ENCODE data around the gene CARD11.

GRCh38 chr7:2958416-2959102, 85.1 kb downstream of the CARD11 start:
- no peak for TF ChIP-seq SNAI2 (CRISPR knock-in tag; IDR thresholded peaks at IDR 0.05)
- TF ChIP-seq ZNF70 (CRISPR knock-in tag; IDR thresholded peaks at IDR 0.05): no peak
- TF ChIP-seq, protein P1, sequence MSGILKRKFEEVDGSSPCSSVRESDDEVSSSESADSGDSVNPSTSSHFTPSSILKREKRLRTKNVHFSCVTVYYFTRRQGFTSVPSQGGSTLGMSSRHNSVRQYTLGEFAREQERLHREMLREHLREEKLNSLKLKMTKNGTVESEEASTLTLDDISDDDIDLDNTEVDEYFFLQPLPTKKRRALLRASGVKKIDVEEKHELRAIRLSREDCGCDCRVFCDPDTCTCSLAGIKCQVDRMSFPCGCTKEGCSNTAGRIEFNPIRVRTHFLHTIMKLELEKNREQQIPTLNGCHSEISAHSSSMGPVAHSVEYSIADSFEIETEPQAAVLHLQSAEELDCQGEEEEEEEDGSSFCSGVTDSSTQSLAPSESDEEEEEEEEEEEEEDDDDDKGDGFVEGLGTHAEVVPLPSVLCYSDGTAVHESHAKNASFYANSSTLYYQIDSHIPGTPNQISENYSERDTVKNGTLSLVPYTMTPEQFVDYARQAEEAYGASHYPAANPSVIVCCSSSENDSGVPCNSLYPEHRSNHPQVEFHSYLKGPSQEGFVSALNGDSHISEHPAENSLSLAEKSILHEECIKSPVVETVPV (CRISPR knock-in tag; IDR thresholded peaks at IDR 0.05): no peak
- TF ChIP-seq PPARA (CRISPR knock-in tag; IDR thresholded peaks at IDR 0.05; ENCODE audit: borderline replicate concordance): no peak
- TF ChIP-seq, protein P2, sequence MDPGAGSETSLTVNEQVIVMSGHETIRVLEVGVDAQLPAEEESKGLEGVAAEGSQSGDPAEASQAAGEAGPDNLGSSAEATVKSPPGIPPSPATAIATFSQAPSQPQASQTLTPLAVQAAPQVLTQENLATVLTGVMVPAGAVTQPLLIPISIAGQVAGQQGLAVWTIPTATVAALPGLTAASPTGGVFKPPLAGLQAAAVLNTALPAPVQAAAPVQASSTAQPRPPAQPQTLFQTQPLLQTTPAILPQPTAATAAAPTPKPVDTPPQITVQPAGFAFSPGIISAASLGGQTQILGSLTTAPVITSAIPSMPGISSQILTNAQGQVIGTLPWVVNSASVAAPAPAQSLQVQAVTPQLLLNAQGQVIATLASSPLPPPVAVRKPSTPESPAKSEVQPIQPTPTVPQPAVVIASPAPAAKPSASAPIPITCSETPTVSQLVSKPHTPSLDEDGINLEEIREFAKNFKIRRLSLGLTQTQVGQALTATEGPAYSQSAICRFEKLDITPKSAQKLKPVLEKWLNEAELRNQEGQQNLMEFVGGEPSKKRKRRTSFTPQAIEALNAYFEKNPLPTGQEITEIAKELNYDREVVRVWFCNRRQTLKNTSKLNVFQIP (CRISPR knock-in tag; IDR thresholded peaks at IDR 0.05; ENCODE audit: borderline replicate concordance, low read depth): no peak
- no peak for TF ChIP-seq OSR1 (CRISPR knock-in tag; IDR thresholded peaks at IDR 0.05)

Measured in SK-N-SH treated with all-trans-retinoic acid at 6 μM for 48 hours (cell line).